IPS-NIHi11 (cell line): ENCODE measurements around the gene S100G.
"Not testable (repeated sequence)": the region's sequence is repeated elsewhere in the genome, so short reads cannot be mapped to it uniquely, and the experiment has no call there.

Experiments used
- DNase-seq: peaks from one replicate; pipeline ENCODE4 v3.0.0; 2012; ENCODE audit warnings: mixed read lengths, low spot score

S100G gene

GRCh38 chrX:16649858-16650257 is at the start of gene S100G:
Gene S100G (plus strand): TSS chrX:16650158. CDS start chrX:16651007, 849 bp downstream.
- DNase-seq: no peak

- no peak for DNase-seq
These were observed 48.1 kb upstream of the S100G start for GRCh38 chrX:16601885-16602284.

- not testable (repeated sequence) for DNase-seq
These were observed 46.7 kb upstream of the S100G start for GRCh38 chrX:16603235-16603634.

DNA sequence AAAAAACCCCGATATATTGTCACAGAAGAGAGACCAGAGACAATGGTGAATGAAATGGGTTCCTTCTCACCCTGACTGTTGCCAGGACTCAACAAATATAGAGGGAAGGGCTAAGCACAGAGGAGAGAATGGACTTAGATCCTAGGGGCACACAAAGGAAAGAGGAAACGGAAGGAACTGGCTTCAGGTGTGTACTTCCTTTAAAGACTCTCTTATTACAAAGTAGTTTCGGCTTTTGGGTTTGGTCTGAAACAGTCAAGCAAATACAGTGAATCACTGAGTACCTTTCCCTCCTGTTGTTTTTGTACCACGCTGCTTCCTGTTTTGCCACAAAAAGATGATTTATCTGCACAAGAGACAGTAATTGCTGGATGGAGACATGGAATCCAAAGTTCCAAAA is 46.1 kb upstream of the S100G start:
- no peak for DNase-seq

DNA sequence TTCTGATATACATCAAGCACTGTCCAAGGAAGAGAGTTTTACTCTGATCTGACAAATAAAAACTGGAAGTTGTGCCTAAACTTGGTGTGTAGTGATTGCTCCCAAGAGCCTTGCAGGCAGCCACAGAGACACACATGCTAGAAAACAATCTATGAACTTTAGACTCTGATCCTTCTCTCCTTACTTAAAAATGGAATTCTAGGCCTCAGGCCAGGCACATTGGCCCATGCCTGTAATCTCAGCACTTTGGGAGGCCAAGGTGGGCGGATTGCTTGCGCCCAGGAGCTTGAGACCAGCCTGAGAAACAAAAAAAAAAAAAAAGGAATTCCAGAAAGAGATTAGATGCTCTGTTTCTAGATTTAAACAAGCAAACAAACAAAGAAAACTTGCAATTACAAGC is 45.6 kb upstream of the S100G start:
- no peak for DNase-seq

GRCh38 chrX:16606142-16606720 is 43.7 kb upstream of the S100G start:
- no peak for DNase-seq

DNA sequence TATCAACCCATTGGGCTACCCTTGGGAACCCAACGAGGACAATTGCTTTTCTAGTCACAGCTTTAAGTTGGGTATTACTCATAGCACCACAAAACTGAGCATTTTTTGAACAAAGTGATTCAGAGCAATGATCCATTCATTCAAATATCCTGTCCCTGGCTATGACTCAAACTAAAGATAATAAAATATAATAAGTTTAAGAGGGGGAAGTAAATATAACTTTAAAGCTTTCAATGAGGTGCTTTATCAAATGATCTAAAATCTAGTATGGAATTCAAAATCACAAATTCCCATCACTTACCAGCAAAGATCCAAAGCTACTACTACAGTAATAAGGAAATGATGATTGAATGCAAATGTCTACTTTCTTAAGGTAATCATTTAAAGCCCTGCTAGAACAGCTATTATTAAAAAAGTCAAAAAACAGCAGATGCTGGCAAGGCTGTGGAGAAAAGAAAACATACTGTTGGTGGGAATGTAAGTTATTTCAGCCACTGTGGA is 39.8 kb upstream of the S100G start:
- no peak for DNase-seq

- DNase-seq: not testable (repeated sequence)
These were observed 39.3 kb upstream of the S100G start for GRCh38 chrX:16610654-16611053.

- DNase-seq: peak; percentile 18
These were observed 37.6 kb upstream of the S100G start for GRCh38 chrX:16612257-16612897.

GRCh38 chrX:16617382-16617781 is 32.6 kb upstream of the S100G start:
- DNase-seq: no peak

DNA sequence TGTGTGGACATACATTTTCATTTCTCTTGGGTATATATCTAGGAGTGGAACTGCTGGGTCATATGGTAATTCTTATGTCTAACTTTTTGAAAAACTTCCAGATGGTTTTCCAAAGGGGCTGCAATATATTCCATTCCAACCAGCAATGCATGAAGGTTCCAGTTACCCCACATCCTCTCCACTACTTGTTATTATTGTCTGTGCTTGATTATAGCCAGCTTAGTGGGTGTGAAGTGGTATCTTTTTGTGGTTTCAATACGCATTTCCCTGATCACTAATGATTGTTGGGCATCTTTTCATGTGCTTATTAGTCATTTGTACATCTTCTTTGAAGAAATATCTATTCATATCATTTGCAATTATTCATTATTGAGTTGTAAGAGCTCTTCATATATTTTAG is 31.5 kb upstream of the S100G start:
- DNase-seq: no peak

GRCh38 chrX:16619024-16619423 is 30.9 kb upstream of the S100G start:
- no peak for DNase-seq

GRCh38 chrX:16628511-16628910 is 21.4 kb upstream of the S100G start:
- DNase-seq: not testable (repeated sequence)

GRCh38 chrX:16628946-16629595 is 20.9 kb upstream of the S100G start:
- DNase-seq: peak; percentile 24

- no peak for DNase-seq
These were observed 20.0 kb upstream of the S100G start for GRCh38 chrX:16629909-16630308.

DNA sequence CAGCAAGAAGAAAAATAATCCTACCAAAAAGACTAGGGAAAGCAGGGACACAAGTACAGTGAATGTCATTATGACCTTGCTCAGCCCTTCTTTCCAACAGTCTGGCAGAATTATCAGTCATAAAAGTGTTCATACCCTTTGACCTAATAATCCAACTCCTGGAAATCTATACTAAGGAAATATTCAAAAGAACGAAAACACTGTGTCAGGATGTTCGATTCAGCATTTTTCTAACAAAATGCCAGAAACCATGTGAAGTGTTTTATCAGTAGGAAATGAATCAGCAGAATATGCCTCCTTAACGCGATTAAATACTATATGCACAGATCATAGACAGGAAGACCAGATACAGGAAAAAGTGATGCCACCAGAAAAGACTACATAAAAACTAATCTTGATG is 16.2 kb upstream of the S100G start:
- no peak for DNase-seq

DNA sequence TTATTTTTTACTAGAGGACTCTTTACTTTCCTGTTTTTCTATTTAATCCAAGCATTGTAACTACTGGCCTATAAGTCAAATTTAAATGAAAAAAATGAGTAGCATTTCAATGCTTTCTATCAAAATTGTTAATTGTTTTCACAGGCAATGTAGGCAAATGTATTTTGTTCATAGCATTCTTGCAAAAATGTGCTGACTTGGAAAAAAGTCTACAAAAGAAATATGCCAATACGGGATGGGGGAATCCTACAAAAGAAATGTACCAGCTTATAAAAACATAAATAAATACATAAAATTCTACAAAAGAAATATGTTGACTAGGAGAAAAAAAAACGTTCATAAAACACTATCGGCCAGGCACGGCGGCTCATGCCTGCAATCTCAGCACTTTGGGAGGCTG is 14.9 kb upstream of the S100G start:
- DNase-seq: no peak

GRCh38 chrX:16635596-16635995 is 14.4 kb upstream of the S100G start:
- DNase-seq: no peak

- no peak for DNase-seq
These were observed 11.4 kb upstream of the S100G start for GRCh38 chrX:16638533-16638932.

GRCh38 chrX:16639966-16640365 is 10.0 kb upstream of the S100G start:
- DNase-seq: no peak

- no peak for DNase-seq
These were observed 9.1 kb upstream of the S100G start for GRCh38 chrX:16640823-16641222.

- no peak for DNase-seq
These were observed 6.8 kb upstream of the S100G start for GRCh38 chrX:16643176-16643575.

DNA sequence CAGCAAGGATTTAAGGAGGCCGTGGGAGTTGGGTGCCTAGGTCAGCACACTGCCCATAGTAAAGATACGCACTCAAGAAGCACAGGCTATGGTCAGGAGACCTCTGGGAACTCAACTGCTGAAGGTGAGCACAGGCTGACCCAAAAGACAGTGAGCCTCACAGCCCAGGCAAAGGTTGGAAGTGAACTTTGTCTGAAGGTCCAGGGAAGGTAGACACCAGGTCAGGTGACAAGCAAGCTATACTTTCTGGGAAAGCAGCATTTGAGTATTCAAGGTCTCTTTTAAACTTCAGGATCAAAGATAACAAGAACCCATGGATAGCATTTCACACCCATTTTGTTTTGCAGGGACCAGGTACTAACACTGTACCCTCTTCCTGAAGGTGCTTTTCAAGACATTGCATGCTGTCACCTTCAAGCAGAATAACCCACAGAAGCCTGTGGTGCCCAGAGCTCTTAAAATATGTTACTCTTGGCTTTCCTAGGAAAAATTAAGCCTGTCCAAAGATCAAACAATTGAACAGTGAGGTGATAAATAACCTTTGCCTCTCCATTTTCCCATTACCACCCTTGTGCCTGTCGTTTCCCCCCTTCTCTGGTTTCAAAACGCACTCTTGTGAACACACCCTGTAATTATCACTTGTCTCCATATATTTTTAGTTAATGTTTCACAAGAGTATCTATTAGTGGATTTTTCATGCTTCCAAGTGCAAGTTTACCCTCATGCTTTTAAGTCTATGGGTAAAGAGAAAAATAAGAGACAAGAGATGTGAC is 3.4 kb upstream of the S100G start:
- no peak for DNase-seq
